CD4-positive, alpha-beta T cell treated with Interleukin-6 at 100 ng/mL for 8 hours (primary cell): ENCODE results near the gene CFAP73.

ENCODE experiments used
- DNase-seq: peaks from one replicate; pipeline ENCODE4 v3.0.0-alpha.2; 2020; ENCODE audit warnings: mixed read lengths, low spot score

Gene CFAP73

GRCh38 chr12:113164014-113164413 is 14.5 kb downstream of the CFAP73 start:
- no peak for DNase-seq

DNA sequence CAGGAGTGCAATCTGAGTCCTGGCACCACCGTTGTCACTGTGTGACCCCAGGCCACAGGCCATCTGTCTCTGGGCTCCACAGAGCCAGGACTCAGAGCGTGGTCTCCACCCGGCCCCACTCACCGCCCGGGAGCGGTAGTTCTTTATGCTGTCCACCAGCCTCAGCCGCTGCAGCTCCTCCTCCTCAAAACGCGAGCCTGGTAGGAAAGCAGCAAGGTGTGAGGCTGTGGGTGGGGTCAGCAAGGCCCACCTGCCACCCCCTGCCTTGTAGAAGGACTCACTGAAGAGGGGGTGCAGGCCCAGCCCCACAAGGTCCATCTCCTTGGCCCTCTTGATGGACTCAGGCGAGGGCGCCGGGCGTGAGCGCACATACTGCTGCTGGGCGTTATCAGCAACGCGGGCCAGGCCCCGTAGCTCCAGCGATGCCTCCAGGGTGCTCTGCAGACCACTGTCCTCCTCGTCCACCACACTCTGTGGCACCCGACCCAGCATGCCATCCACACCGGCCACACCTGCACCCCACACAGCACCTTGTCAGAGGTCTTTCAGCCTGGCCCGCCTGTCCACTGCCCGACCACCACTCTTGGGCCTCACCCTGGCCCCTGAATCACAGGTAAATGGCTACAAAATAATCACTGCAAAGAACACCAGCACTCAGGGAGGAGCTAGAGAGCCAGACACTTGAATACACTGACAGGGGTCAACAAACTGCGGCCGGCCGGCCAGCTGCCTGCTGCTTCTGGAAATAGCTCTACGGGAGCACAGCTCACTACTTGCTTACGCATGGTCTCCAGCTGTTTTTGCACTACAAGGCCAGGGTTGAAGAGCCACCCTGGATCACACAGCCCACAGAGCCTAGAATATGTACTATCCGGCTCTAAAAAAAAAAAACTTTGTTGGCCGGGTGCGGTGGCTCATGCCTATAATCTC is 16.3 kb downstream of the CFAP73 start:
- DNase-seq = no peak

DNA sequence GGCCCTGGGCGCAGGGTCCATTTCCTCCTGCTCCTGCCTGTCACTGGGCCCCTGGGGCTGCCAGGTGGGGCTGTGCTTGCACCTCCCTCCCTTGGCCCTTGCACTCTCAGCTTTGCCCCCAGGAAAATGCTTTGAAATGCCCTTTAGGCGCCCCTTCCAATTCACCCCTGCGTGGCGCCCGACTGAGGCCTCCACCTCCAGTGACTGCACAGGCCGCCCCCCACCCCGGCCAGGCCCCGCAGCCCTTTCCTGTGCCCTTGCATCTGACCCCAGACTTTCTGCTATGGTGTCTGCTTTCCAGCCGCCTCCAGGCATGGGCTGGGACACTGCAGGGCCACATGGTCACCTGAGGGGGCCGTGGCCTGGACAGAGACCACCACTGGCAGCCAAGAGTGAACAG is 18.3 kb downstream of the CFAP73 start:
- DNase-seq = no peak

- no peak for DNase-seq
Observed at GRCh38 chr12:113169697-113170096, 20.2 kb downstream of the CFAP73 start.

- DNase-seq = no peak
Observed at GRCh38 chr12:113170457-113170856, 20.9 kb downstream of the CFAP73 start.

DNA sequence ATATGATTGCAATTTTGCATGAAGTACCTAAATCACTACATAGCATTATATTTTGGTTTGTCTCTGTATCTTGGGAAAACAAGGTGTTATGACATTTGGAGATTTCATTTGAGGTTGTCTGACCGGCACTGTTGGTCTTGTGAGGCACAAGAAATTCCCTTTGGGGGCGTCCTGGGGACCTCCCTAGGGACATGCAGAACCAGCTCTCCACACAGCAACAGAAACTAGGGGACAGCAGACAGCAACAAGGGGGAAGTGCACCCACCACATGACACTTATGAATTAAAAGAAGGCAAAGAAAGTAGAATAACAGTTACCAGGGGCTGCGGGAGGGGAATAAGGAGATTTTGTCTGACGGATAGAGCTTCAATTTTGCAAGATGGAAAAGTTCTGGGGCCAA is 21.4 kb downstream of the CFAP73 start:
- no peak for DNase-seq

- no peak for DNase-seq
Observed at GRCh38 chr12:113171543-113171942, 22.0 kb downstream of the CFAP73 start.

DNA sequence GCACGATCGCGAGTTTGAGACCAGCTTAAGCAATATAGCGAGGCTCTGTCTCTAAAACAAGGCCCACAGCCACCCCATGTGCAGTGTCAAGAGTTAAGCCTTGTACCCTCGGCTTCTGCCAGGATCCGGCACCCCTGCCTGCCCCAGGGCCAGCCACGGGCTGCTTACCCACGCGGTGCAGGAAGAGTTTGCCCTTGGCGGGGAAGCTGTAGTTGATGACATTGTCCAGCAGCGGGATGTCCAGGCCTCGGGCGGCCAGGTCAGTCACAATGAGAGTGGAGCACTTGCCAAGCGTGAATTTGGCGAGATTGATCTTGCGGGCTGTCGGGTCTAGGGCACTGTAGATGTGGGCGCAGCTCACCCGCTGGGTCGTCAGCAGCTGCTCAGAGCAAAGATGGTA is 22.7 kb downstream of the CFAP73 start:
- no peak for DNase-seq

- no peak for DNase-seq
Observed at GRCh38 chr12:113173081-113173698, 23.7 kb downstream of the CFAP73 start.

- peak; percentile 71 for DNase-seq
Observed at GRCh38 chr12:113174461-113175384, 25.2 kb downstream of the CFAP73 start.

GRCh38 chr12:113179023-113179422 is 29.5 kb downstream of the CFAP73 start:
- no peak for DNase-seq

DNA sequence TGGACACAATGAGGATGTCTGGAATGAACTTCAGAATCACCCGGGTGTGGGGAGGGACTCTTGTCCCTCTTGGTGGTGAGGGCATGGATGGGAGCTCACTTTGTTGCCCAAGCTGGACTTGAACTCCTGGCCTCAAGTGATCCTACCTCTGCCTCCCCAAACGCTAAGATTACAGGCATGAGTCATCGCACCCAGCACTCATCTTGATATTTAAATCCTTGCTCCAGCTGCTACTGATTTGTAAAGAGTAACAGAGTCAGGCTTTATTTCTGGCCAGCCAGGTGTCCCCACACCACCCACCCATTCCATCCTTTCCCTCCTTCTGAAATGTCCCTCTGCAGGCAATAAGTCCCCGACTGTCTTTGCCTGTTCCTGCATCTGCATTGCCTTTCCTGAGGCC is 30.8 kb downstream of the CFAP73 start:
- DNase-seq = no peak

GRCh38 chr12:113181975-113182374 is 32.5 kb downstream of the CFAP73 start:
- no peak for DNase-seq

DNA sequence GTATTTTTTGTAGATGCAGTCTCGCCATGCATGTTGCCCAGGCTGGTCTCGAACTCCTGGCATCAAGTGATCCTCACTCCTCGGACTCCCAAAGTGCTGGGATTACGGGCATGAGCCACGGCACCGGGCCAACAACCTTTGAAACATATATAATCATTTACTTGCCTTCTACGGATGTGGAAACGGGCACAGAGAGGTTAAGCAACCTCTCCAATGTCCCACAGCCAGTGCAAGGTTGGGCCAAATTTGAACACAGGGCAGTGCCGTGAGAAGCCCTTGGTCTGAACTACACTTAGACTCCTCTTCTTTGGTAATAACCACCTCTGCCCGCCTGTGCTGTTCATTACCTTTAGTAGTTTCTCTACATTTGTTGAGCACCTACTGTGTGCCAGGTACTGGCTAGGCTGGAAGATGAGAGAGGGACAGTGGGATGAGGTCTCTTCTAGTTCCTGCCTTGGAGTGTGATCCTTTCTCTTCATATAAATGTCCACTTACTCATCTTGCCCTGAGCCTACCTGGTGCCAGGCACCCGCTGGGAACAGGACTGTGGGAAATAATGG is 33.6 kb downstream of the CFAP73 start:
- no peak for DNase-seq

GRCh38 chr12:113184098-113184899 is 34.8 kb downstream of the CFAP73 start:
- DNase-seq = no peak

DNA sequence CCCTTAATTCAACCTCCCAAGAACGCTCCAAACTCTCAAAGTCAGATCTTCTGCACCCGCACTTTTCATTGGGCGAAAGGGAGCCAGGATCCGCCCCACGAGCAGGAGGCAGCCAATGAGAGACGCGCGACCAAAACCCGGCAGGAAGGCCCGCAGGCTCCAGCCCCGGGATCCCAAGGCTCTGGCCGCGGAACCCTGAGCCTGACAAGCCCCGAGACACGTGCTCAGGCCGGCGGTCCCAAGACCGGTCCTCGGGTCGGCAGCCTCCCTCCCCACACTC is 35.3 kb downstream of the CFAP73 start:
- DNase-seq = peak; percentile 86

GRCh38 chr12:113185180-113186032 is 35.9 kb downstream of the CFAP73 start, which contains the start of the genes DDX54 and RITA1:
TSS of gene DDX54 (minus strand) at chr12:113185478. CDS start at chr12:113185451, 27 bp downstream.
TSS of gene RITA1 (plus strand) at chr12:113185721. CDS start at chr12:113186747, 1,026 bp downstream.
- peak; percentile 65 for DNase-seq

DNA sequence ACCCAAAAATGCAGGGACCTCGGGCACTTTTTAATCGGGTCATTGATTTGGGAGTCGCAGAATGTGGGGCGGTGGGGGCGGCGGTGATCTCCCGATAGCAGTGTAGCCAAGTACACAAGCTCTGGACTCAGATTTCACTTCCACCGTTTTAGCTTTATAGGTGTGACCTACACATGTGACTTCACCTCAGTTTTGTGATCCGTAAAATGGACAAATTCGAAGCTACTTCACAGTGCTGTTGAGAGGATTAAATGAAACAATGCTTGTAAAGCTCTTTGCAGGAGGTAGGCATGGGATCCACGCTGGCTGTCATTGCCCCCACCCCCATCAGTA is 36.5 kb downstream of the CFAP73 start:
- DNase-seq = no peak

GRCh38 chr12:113186666-113187325 is 37.3 kb downstream of the CFAP73 start:
- DNase-seq = no peak

- no peak for DNase-seq
Observed at GRCh38 chr12:113189361-113189760, 39.8 kb downstream of the CFAP73 start.
